Measurements from ENCODE around the gene C6orf47.

Gene C6orf47

DNA sequence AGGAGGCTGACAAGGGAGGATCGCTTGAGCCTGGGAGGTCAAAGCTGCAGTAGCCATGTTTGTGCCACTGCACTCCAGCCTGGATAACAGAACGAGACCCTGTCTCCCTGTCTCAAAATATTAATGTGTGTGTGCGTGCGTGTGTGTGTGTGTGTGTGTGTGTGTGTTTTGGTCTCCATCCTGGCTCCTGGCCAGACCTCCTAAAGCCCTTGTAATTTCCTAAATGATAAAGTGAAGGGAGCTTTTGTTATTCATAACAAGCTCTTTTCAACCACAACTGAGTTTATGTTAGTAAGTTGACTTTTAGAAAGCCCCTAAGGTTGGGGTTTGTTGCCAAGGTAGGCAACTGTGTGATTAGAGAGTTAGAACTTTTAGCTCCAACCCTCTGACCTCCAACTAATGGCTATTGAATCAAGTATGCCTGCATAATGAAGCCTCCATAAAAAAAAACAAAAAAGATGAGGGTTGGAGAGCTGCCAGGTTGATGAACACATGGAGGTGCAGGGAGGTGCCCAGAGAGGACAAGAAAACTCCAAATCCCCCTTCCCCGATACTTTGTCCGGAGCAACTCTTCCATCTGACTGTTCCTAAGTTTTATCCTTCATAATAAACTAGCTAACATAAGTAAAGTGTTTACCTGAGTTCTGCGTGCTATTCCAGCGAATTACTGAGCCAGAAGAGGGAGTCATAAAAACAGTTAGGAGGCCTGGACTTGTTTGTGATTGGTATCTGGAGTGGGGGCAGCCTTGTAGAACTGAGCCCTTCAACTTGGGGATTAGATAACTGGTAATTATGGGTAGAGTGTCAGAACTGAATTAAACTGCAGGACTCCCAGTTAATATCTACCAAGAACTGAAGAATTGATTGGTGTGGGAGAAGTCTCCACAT, 50.8 kb downstream of the C6orf47 start:
- DNase-seq: no peak

Measured in NCI-H524 treated with DMSO at 0.1 percent for 48 hours (cell line).